Hepatocyte (in vitro differentiated cells): Measurements from ENCODE around the gene TAOK3. TPM values are rescaled to one million over a fixed set of nuclear protein-coding genes. Genes with fewer than 3 reads are reported as not detected.

Experiments used
- DNase-seq: peaks from one replicate; pipeline ENCODE4 v3.0.0-alpha.2; 2016; ENCODE audit warnings: low spot score
- H2AFZ ChIP-seq: fragments of 200-600 bp; sonication (generic); 2 replicates; pipeline ENCODE4 v1.6.0; 2016; ENCODE audit warnings: antibody characterized with exemption, mild to moderate bottlenecking
- H3K27ac ChIP-seq: fragments of 200-600 bp; sonication (generic); 2 replicates; pipeline ENCODE4 v1.5.1; 2016; ENCODE audit warnings: mild to moderate bottlenecking
- H3K27me3 ChIP-seq: fragments of 200-600 bp; sonication (generic); 2 replicates; pipeline ENCODE4 v1.6.1; 2016
- H3K36me3 ChIP-seq: fragments of 200-600 bp; sonication (generic); replicated peaks from 2 replicates; pipeline ENCODE4 v1.5.1; 2016; ENCODE audit warnings: low read depth; ENCODE audit not compliant: insufficient read depth
- H3K4me1 ChIP-seq: fragments of 200-600 bp; sonication (generic); 2 replicates; pipeline ENCODE4 v1.5.1; 2016; ENCODE audit warnings: mild to moderate bottlenecking, moderate library complexity; ENCODE audit not compliant: insufficient read depth
- H3K4me2 ChIP-seq: fragments of 200-600 bp; sonication (generic); 2 replicates; pipeline ENCODE4 v1.6.0; 2016
- H3K4me3 ChIP-seq: fragments of 200-600 bp; sonication (generic); 2 replicates; pipeline ENCODE4 v1.5.1; 2016; ENCODE audit warnings: mild to moderate bottlenecking
- H3K79me2 ChIP-seq: fragments of 200-600 bp; sonication (generic); 2 replicates; pipeline ENCODE4 v1.6.0; 2017; ENCODE audit warnings: mild to moderate bottlenecking
- H3K9me2 ChIP-seq: fragments of 200-600 bp; sonication (generic); replicated peaks from 2 replicates; pipeline ENCODE4 v1.6.0; 2017; ENCODE audit warnings: mild to moderate bottlenecking; ENCODE audit not compliant: insufficient read depth
- H3K9me3 ChIP-seq: fragments of 200-600 bp; sonication (generic); 2 replicates; pipeline ENCODE4 v1.5.1; 2016; ENCODE audit warnings: low read depth, mild to moderate bottlenecking
- H4K20me1 ChIP-seq: fragments of 200-600 bp; sonication (generic); 2 replicates; pipeline ENCODE4 v1.6.0; 2016; ENCODE audit warnings: mild to moderate bottlenecking; ENCODE audit not compliant: insufficient read depth, poor library complexity, severe bottlenecking
- CTCF ChIP-seq: fragments of 200-600 bp; sonication (generic); IDR thresholded peaks from 2 replicates; pipeline ENCODE4 v1.5.1; 2016; ENCODE audit warnings: antibody characterized with exemption, mild to moderate bottlenecking; ENCODE audit not compliant: poor library complexity
- EZH2 ChIP-seq: fragments of 200-600 bp; sonication (generic); IDR thresholded peaks from 2 replicates; pipeline ENCODE4 v1.6.1; 2016; ENCODE audit warnings: antibody characterized with exemption, mild to moderate bottlenecking, borderline replicate concordance
- EZH2phosphoT487 ChIP-seq: fragments of 200-600 bp; sonication (generic); IDR thresholded peaks from one replicate; pipeline ENCODE4 v1.6.1; 2018; ENCODE audit warnings: antibody characterized with exemption, mild to moderate bottlenecking, low read depth, moderate library complexity; ENCODE audit not compliant: unreplicated experiment, severe bottlenecking
- WGBS: methylation state at CpG from one replicate; pipeline ENCODE4 v1.1.6; 2016; ENCODE audit warnings: low lambda C conversion rate; ENCODE audit errors: missing lambda C conversion rate; 5-methylcytosine and 5-hydroxymethylcytosine counted together
- polyA plus RNA-seq: library from polyadenylated mRNA; unstranded; fragments of >200 nt; fragmentation: Nextera tagmentation; extraction: Ambion mirVana; gene quantifications from 2 replicates; pipeline ENCODE4 v1.2.1, GENCODE V29; 2016
- total RNA-seq: library from RNA; depleted of rRNA; stranded (reverse); fragments of >200 nt; gene quantifications from 2 replicates; pipeline ENCODE4 v1.2.3, GENCODE V29; 2014

TAOK3 gene
- total and polyA plus RNA-seq, 2 experiments from 2014 or later = 19.1 to 28.7 TPM

- H2AFZ ChIP-seq = no peak overlapping the region
- H3K9me3 ChIP-seq = no peaks in the 10 kb centered on the region
- H4K20me1 ChIP-seq = no peaks in the 10 kb centered on the region
- H3K9me2 ChIP-seq = no peaks in the 10 kb centered on the region
- no peaks in the 10 kb centered on the region for H3K79me2 ChIP-seq
- H3K36me3 ChIP-seq = no peaks in the 10 kb centered on the region
- DNase-seq = no peak
- H3K27ac ChIP-seq = no peak overlapping the region
- H3K4me3 ChIP-seq = no peak overlapping the region
- WGBS = 98% methylated on average over 3 of the region's 3 CpGs
- TF ChIP-seq EZH2phosphoT487 (no peak), EZH2 (no peak), CTCF (no peak)
- H3K4me2 ChIP-seq = no peak overlapping the region
- H3K4me1 ChIP-seq = no peaks in the 10 kb centered on the region
- H3K27me3 ChIP-seq = no peaks in the 10 kb centered on the region
Observed at GRCh38 chr12:118160536-118160935, 212.2 kb downstream of the TAOK3 start.

DNA sequence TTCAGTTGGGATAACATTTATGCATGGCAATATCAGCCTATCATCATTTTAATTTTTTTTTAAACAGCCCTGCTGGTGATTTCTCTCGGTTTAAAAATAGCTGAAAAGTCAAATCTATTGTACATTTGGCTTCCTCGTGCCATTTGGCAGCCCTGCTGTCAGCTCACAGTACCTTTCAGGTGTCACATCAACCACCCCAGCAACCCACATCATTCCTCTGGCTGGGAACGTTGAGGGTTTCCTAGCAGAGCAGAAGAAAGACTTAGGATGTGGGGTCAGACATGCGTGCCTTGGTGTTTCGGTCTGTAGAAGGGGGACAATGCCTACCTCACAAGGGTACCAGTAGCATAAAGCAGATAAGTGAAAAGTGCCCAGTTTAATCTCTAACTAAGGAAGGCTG lies 221.0 kb downstream of the TAOK3 start:
- DNase-seq = no peak
- Histone ChIP-seq H2AFZ (no peak overlapping the region), H3K27ac (no peak overlapping the region), H3K79me2 (no peaks in the 10 kb centered on the region), H3K4me1 (no peaks in the 10 kb centered on the region), H4K20me1 (no peaks in the 10 kb centered on the region), H3K4me2 (no peak overlapping the region), H3K36me3 (no peaks in the 10 kb centered on the region), H3K4me3 (no peak overlapping the region), H3K9me3 (no peaks in the 10 kb centered on the region), H3K9me2 (no peaks in the 10 kb centered on the region), H3K27me3 (no peaks in the 10 kb centered on the region)
- TF ChIP-seq CTCF (no peak), EZH2phosphoT487 (no peak), EZH2 (no peak)
- 97% methylated on average over 5 of the region's 5 CpGs for WGBS

DNA sequence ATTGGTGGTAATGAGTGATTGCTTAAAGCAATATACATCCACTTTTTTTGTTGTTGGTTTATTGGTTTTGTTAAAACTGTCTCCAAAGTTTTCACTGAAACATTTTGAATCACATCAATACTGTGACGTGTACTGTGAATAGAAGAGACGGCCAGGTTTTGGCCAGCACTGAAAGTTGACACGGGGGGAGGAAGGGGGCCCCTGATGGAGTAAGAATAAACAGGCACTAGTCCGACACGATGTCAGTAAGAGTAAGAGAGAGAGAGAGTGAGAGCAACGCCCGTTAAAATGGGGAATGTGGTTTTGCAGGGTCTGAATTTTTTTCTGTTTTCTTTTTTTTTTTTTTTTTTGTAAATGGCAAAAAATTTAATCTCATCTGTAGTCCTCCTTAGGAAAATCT lies 222.1 kb downstream of the TAOK3 start:
- Histone ChIP-seq H3K36me3 (no peaks in the 10 kb centered on the region), H3K4me1 (no peaks in the 10 kb centered on the region), H3K9me2 (no peaks in the 10 kb centered on the region), H3K9me3 (no peaks in the 10 kb centered on the region), H3K4me2 (no peak overlapping the region), H3K27me3 (no peaks in the 10 kb centered on the region), H4K20me1 (no peaks in the 10 kb centered on the region), H2AFZ (no peak overlapping the region), H3K4me3 (no peak overlapping the region), H3K27ac (no peak overlapping the region), H3K79me2 (no peaks in the 10 kb centered on the region)
- 53% methylated on average over 7 of the region's 7 CpGs for WGBS
- TF ChIP-seq CTCF (no peak), EZH2phosphoT487 (no peak), EZH2 (no peak)
- DNase-seq = no peak

- TF ChIP-seq EZH2 (no peak), CTCF (no peak)
- no peak for DNase-seq
- H3K4me3 ChIP-seq = no peak overlapping the region
- H3K9me3 ChIP-seq = no peaks in the 10 kb centered on the region
- H3K4me1 ChIP-seq = no peaks in the 10 kb centered on the region
- H3K36me3 ChIP-seq = peaks cover 1% of the 10 kb centered on the region
- H4K20me1 ChIP-seq = peaks cover 4% of the 10 kb centered on the region
- H3K27ac ChIP-seq = no peak overlapping the region
- no peaks in the 10 kb centered on the region for H3K9me2 ChIP-seq
- 95% methylated on average over 5 of the region's 5 CpGs for WGBS
- peaks cover 5% of the 10 kb centered on the region for H3K79me2 ChIP-seq
- no peak overlapping the region for H3K4me2 ChIP-seq
- H3K27me3 ChIP-seq = no peaks in the 10 kb centered on the region
- no peak overlapping the region for H2AFZ ChIP-seq
Observed at GRCh38 chr12:118148287-118148686, 224.4 kb downstream of the TAOK3 start.
